PC-9 (cell line): ENCODE data around the gene MIER2. TPM values are rescaled to one million over a fixed set of nuclear protein-coding genes. Genes with fewer than 3 reads are reported as not detected.

ENCODE experiments used
- BruUV-seq: library from RNA; stranded (reverse); fragments of 400-500 nt; replicated peaks from 2 replicates; lab custom pipeline; 2021; lab: Mats Ljungman, UMichigan
- CTCF ChIA-PET: fragments of 300-600 bp; sonication (Branson Sonifier 250); formaldehyde crosslinking; loops from one replicate; lab custom pipeline; 2022; ENCODE audit warnings: antibody characterized with exemption; lab: Charles Lee
- POLR2A ChIA-PET: fragments of 300-600 bp; sonication (Branson Sonifier 250); formaldehyde crosslinking; loops from one replicate; lab custom pipeline; 2022; ENCODE audit warnings: antibody characterized with exemption; ENCODE audit not compliant: unreplicated experiment; lab: Charles Lee
- DNase-seq, 2 experiments: peaks; one replicate each; pipeline versions ENCODE4 v3.0.0 to v3.0.0-alpha.2; 2015 to 2022; ENCODE audit warnings: mixed read lengths in 1 of 2
- H2AFZ ChIP-seq: fragments of 200-600 bp; sonication (generic); 2 replicates; pipeline ENCODE4 v1.8.1; 2017; ENCODE audit warnings: antibody characterized with exemption
- H3F3A ChIP-seq: fragments of 200-600 bp; sonication (generic); 2 replicates; pipeline ENCODE4 v1.8.1; 2017; ENCODE audit warnings: antibody characterized with exemption, mild to moderate bottlenecking, low read depth; ENCODE audit not compliant: insufficient read depth
- H3K27ac ChIP-seq: fragments of 200-600 bp; sonication (generic); 2 replicates; pipeline ENCODE4 v1.6.1; 2016; ENCODE audit warnings: mixed run types
- H3K27me3 ChIP-seq: fragments of 200-600 bp; sonication (generic); 2 replicates; pipeline ENCODE4 v1.6.1; 2016; ENCODE audit warnings: low read depth, mixed run types; ENCODE audit not compliant: insufficient read depth
- H3K36me3 ChIP-seq: fragments of 200-600 bp; sonication (generic); 2 replicates; pipeline ENCODE4 v1.6.1; 2016; ENCODE audit warnings: low read depth, mixed run types
- H3K4me1 ChIP-seq: fragments of 200-600 bp; sonication (generic); replicated peaks from 2 replicates; pipeline ENCODE4 v1.6.1; 2016; ENCODE audit warnings: mixed run types; ENCODE audit not compliant: insufficient read depth
- H3K4me2 ChIP-seq: fragments of 200-600 bp; sonication (generic); 2 replicates; pipeline ENCODE4 v1.6.1; 2017; ENCODE audit warnings: mixed run types
- H3K4me3 ChIP-seq: fragments of 200-600 bp; sonication (generic); 2 replicates; pipeline ENCODE4 v1.6.1; 2016; ENCODE audit warnings: mixed run types
- H3K79me2 ChIP-seq: fragments of 200-600 bp; sonication (generic); 2 replicates; pipeline ENCODE4 v1.6.1; 2017; ENCODE audit warnings: low read depth, mixed run types
- H3K9me2 ChIP-seq: fragments of 200-600 bp; sonication (generic); 2 replicates; pipeline ENCODE4 v1.8.1; 2017; ENCODE audit warnings: mild to moderate bottlenecking; ENCODE audit not compliant: insufficient read depth
- H3K9me3 ChIP-seq: fragments of 200-600 bp; sonication (generic); 2 replicates; pipeline ENCODE4 v1.8.1; 2016; ENCODE audit warnings: low read depth; ENCODE audit not compliant: insufficient read depth
- H4K20me1 ChIP-seq: fragments of 200-600 bp; sonication (generic); 2 replicates; pipeline ENCODE4 v1.8.1; 2017; ENCODE audit not compliant: insufficient read depth
- EZH2 ChIP-seq: fragments of 200-600 bp; sonication (generic); IDR thresholded peaks from 2 replicates; pipeline ENCODE4 v1.8.0; 2017; ENCODE audit warnings: antibody characterized with exemption, low read depth
- intact Hi-C: fragments of 100-400 bp; cut with micrococcal nuclease; formaldehyde crosslinking; loops from one replicate; pipeline ENCODE4 v1.10.0; 2022; ENCODE audit not compliant: unreplicated experiment
- total RNA-seq: library from RNA; stranded (reverse); gene quantifications from 2 replicates; pipeline ENCODE4 v1.2.3, GENCODE V29; 2021
- TF ChIP-seq, protein P1 (sequence below): fragments of 200-600 bp; sonication (generic); conservative IDR thresholded peaks from 2 replicates; pipeline ENCODE4 v1.6.1; 2017; ENCODE audit warnings: mixed run types, antibody characterized with exemption, mild to moderate bottlenecking, moderate library complexity

Gene MIER2
- total RNA-seq, 1 experiment from 2014 or later = 25.2 TPM

DNA sequence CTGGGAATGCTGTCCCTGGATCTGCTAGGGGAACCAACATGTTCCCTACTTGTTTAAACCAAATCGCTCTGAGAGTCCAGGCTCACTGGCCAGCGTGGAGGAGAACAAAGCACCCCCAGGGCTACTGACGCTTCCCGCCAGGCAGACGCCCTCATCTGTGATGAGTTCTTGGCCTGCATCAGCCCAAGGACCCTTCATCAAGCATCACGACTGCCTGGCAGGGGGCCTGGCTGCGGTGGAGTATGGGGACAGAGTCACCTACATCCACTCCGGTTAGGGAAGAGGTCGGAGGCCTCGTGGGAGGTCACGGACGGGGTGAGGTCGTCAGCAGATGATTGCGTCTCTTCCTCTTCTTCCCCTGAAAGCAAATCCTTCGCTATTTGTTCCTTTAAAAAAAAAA is 17.7 kb downstream of the MIER2 start:
- no peaks in the 10 kb centered on the region for H3K9me3 ChIP-seq
- no peak overlapping the region for H2AFZ ChIP-seq
- DNase-seq = no peak
- POLR2A ChIA-PET = no interaction called here
- H3K4me2 ChIP-seq = no peak overlapping the region
- H3K4me1 ChIP-seq = no peaks in the 10 kb centered on the region
- peaks cover 24% of the 10 kb centered on the region for H3K36me3 ChIP-seq
- no peaks in the 10 kb centered on the region for H3F3A ChIP-seq
- H3K27ac ChIP-seq = no peak overlapping the region
- no peaks in the 10 kb centered on the region for H3K79me2 ChIP-seq
- BruUV-seq = no TSS peak
- TF ChIP-seq EZH2 = no peak
- TF ChIP-seq, protein P1, sequence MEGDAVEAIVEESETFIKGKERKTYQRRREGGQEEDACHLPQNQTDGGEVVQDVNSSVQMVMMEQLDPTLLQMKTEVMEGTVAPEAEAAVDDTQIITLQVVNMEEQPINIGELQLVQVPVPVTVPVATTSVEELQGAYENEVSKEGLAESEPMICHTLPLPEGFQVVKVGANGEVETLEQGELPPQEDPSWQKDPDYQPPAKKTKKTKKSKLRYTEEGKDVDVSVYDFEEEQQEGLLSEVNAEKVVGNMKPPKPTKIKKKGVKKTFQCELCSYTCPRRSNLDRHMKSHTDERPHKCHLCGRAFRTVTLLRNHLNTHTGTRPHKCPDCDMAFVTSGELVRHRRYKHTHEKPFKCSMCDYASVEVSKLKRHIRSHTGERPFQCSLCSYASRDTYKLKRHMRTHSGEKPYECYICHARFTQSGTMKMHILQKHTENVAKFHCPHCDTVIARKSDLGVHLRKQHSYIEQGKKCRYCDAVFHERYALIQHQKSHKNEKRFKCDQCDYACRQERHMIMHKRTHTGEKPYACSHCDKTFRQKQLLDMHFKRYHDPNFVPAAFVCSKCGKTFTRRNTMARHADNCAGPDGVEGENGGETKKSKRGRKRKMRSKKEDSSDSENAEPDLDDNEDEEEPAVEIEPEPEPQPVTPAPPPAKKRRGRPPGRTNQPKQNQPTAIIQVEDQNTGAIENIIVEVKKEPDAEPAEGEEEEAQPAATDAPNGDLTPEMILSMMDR = no peak
- CTCF ChIA-PET = no interaction called here
- no peaks in the 10 kb centered on the region for H3K9me2 ChIP-seq
- intact Hi-C loops = no loop called here
- H3K4me3 ChIP-seq = no peak overlapping the region
- no peaks in the 10 kb centered on the region for H4K20me1 ChIP-seq
- H3K27me3 ChIP-seq = no peaks in the 10 kb centered on the region

DNA sequence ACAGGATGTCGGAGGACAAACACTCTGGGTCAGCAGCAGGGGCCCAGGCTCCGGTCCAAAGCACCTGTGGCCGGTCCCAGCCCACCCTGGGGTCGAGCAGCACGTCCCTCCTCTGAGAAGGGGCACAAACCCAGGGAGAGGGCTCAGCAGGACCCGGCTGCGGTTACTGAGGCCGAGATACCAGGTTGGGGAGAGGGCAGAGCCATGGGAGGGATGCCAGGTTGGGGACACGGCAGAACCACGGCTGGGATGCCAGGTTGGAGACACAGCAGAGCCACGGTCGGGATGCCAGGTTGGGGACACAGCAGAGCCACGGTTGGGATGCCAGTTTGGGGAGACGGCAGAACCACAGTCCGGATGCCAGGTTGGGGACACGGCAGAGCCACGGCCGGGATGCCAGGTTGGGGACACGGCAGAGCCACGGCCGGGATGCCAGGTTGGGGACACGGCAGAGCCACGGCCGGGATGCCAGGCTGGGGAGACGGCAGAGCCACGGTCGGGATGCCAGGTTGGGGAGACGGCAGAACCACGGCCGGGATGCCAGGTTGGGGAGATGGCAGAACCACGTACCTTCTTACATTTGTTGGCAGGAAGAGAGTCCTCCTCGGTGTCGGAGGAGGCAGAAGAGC is 18.5 kb downstream of the MIER2 start:
- no peak for DNase-seq
- Histone ChIP-seq H3K4me3 (no peak overlapping the region), H3K4me1 (no peaks in the 10 kb centered on the region), H3K27me3 (no peaks in the 10 kb centered on the region), H3K27ac (no peak overlapping the region), H3K9me2 (no peaks in the 10 kb centered on the region), H3K4me2 (no peak overlapping the region), H4K20me1 (no peaks in the 10 kb centered on the region), H3K9me3 (no peaks in the 10 kb centered on the region), H3F3A (no peaks in the 10 kb centered on the region), H2AFZ (no peak overlapping the region), H3K36me3 (peaks cover 24% of the 10 kb centered on the region), H3K79me2 (no peaks in the 10 kb centered on the region)
- TF ChIP-seq, protein P1 = no peak
- TF ChIP-seq EZH2 = no peak
- POLR2A ChIA-PET = no interaction called here
- intact Hi-C loops = no loop called here
- CTCF ChIA-PET = no interaction called here
- no TSS peak for BruUV-seq

DNA sequence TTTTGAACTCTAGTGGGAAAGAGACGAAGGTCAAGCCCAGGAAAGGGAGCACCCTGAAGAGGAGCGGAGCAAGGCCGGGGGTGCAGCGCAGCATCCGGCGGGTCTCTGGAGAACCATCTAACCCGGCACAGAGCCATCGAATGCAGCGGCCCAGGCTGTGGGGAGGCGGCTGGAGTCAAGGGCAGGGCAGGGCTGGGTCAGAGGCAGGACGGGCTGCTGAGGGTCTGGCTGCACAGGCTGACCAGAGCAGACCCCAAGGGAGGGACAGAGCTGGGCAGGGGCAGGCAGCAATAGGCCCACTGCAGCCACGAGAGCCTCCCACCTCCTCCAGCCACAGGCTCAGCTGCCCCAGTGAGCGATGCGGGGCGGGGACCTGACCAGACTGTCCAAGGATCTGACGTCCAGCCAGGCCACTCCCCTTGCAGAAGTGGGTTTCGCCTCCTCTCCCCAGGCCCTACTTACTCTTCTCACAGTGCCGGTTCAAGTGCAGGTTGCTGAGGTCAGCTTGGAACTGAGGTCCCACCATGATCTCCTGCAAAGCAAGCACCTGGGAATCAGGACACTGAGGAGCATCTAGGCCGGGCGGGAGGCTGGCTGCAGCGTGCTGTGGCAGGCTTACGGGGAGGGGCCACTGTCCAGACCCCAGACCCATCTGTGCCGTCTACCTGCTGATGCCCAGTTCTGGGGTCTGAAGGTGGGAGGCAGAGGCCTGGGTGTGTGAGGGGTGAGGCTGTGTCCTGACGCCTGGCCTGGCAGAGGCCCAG is 19.2 kb downstream of the MIER2 start:
- H3K4me1 ChIP-seq = no peaks in the 10 kb centered on the region
- H3K36me3 ChIP-seq = peaks cover 24% of the 10 kb centered on the region
- TF ChIP-seq EZH2 = no peak
- TF ChIP-seq, protein P1 = no peak
- no peak for DNase-seq
- H3K27me3 ChIP-seq = no peaks in the 10 kb centered on the region
- ChIA-PET POLR2A (no interaction called here), CTCF (no interaction called here)
- no peak overlapping the region for H3K4me2 ChIP-seq
- no peak overlapping the region for H3K27ac ChIP-seq
- no peaks in the 10 kb centered on the region for H3K9me2 ChIP-seq
- no peaks in the 10 kb centered on the region for H4K20me1 ChIP-seq
- no TSS peak for BruUV-seq
- no peaks in the 10 kb centered on the region for H3K9me3 ChIP-seq
- intact Hi-C loops = no loop called here
- H3K4me3 ChIP-seq = no peak overlapping the region
- no peaks in the 10 kb centered on the region for H3K79me2 ChIP-seq
- no peaks in the 10 kb centered on the region for H3F3A ChIP-seq
- no peak overlapping the region for H2AFZ ChIP-seq
